CD14-positive monocyte (primary cell): ENCODE data around the gene WDR41. TPM values are rescaled to one million over a fixed set of nuclear protein-coding genes. Genes with fewer than 3 reads are reported as not detected.

ENCODE experiments used
- DNase-seq, 3 donors: peaks; one replicate each; pipeline ENCODE4 v3.0.0-alpha.2; 2011 to 2022
- H2AFZ ChIP-seq: 2 replicates; pipeline ENCODE4 v1.6.0; 2012; ENCODE audit warnings: mild to moderate bottlenecking, low read depth, low read length, inconsistent platforms; ENCODE audit not compliant: insufficient read depth, poor library complexity, severe bottlenecking
- H3K27ac ChIP-seq, 2 donors: 1 replicate in 1 of 2; 2 replicates in 1 of 2; pipeline ENCODE4 v1.5.1; 2012 to 2013; ENCODE audit warnings: low read length in 2 of 2, control low read depth in 1 of 2, inconsistent platforms in 1 of 2, low read depth in 1 of 2, mild to moderate bottlenecking in 1 of 2
- H3K27me3 ChIP-seq, 2 donors: one replicate each; pipeline versions ENCODE4 v1.6.0 to v1.6.1; 2011 to 2013; ENCODE audit warnings: low read length in 2 of 2; ENCODE audit not compliant: control insufficient read depth in 2 of 2, insufficient read depth in 2 of 2
- H3K36me3 ChIP-seq, 2 donors: replicated peaks in 1 of 2; 1 replicate in 1 of 2; 2 replicates in 1 of 2; pipeline versions ENCODE4 v1.5.1 to v1.6.1; 2012 to 2013; ENCODE audit warnings: low read length in 2 of 2, control low read depth in 1 of 2, inconsistent platforms in 1 of 2, mild to moderate bottlenecking in 1 of 2; ENCODE audit not compliant: insufficient read depth in 2 of 2, control insufficient read depth in 1 of 2
- H3K4me1 ChIP-seq, 2 donors: 1 replicate in 1 of 2; 2 replicates in 1 of 2; pipeline versions ENCODE4 v1.5.1 to v1.6.1; 2012 to 2013; ENCODE audit warnings: low read length in 2 of 2, control low read depth in 1 of 2, inconsistent platforms in 1 of 2, mild to moderate bottlenecking in 1 of 2, moderate library complexity in 1 of 2; ENCODE audit not compliant: insufficient read depth in 2 of 2, control insufficient read depth in 1 of 2
- H3K4me2 ChIP-seq: replicated peaks from 2 replicates; pipeline ENCODE3; 2012; ENCODE audit warnings: low read length, moderate library complexity, mild to moderate bottlenecking; ENCODE audit not compliant: poor library complexity, severe bottlenecking; ENCODE audit errors: extremely low read depth
- H3K4me3 ChIP-seq, 3 experiments: fragments of 200-600 bp in 1 of 3; sonication (generic) in 1 of 3; replicated peaks in 1 of 3; 1 replicate in 2 of 3; 2 replicates in 1 of 3; pipeline ENCODE4 v1.5.1; 2011 to 2013; ENCODE audit warnings: low read length in 3 of 3, mild to moderate bottlenecking in 3 of 3, control low read depth in 2 of 3, low read depth in 2 of 3, inconsistent platforms in 1 of 3, moderate library complexity in 1 of 3
- H3K79me2 ChIP-seq: 2 replicates; pipeline ENCODE4 v1.6.0; 2012; ENCODE audit warnings: mild to moderate bottlenecking, control low read depth, inconsistent platforms, low read length, moderate library complexity; ENCODE audit not compliant: insufficient read depth
- H3K9ac ChIP-seq: 2 replicates; pipeline ENCODE4 v1.6.0; 2017; ENCODE audit warnings: low read length, mild to moderate bottlenecking; ENCODE audit not compliant: insufficient read depth, poor library complexity, severe bottlenecking
- H3K9me3 ChIP-seq, 2 donors: replicated peaks in 1 of 2; 1 replicate in 1 of 2; 2 replicates in 1 of 2; pipeline versions ENCODE4 v1.5.1 to v1.6.1; 2012 to 2013; ENCODE audit warnings: low read length in 2 of 2, control low read depth in 1 of 2; ENCODE audit not compliant: control insufficient read depth in 1 of 2, insufficient read depth in 1 of 2
- H4K20me1 ChIP-seq: 2 replicates; pipeline ENCODE4 v1.6.0; 2012; ENCODE audit warnings: mild to moderate bottlenecking, low read length, control low read depth, moderate library complexity; ENCODE audit not compliant: insufficient read depth
- H3K27ac Mint-ChIP-seq, 7 donors: one replicate each; pipeline ENCODE4 v1.8.0; 2020; ENCODE audit warnings: mild to moderate bottlenecking in 7 of 7, mixed read lengths in 7 of 7, moderate library complexity in 6 of 7, inconsistent platforms in 2 of 7
- H3K27me3 Mint-ChIP-seq, 3 donors: one replicate each; pipeline ENCODE4 v1.8.0; 2021 to 2022; ENCODE audit warnings: low read depth in 3 of 3, mild to moderate bottlenecking in 3 of 3, mixed read lengths in 3 of 3, moderate library complexity in 3 of 3, inconsistent platforms in 1 of 3
- H3K36me3 Mint-ChIP-seq, 2 donors: one replicate each; pipeline ENCODE4 v1.8.0; 2020; ENCODE audit warnings: mixed read lengths in 2 of 2, inconsistent platforms in 1 of 2, mild to moderate bottlenecking in 1 of 2
- H3K4me1 Mint-ChIP-seq: one replicate; pipeline ENCODE4 v1.8.0; 2020; ENCODE audit warnings: mild to moderate bottlenecking, mixed read lengths
- H3K4me3 Mint-ChIP-seq, 2 donors: one replicate each; pipeline ENCODE4 v1.8.0; 2020; ENCODE audit warnings: mild to moderate bottlenecking in 2 of 2, mixed read lengths in 2 of 2, moderate library complexity in 1 of 2
- H3K9me3 Mint-ChIP-seq, 7 donors: one replicate each; pipeline ENCODE4 v1.8.0; 2020 to 2022; ENCODE audit warnings: mixed read lengths in 7 of 7, mild to moderate bottlenecking in 6 of 7, moderate library complexity in 6 of 7, inconsistent platforms in 2 of 7
- WGBS: methylation state at CpG from one replicate; pipeline ENCODE4 v1.1.5; 2013; ENCODE audit warnings: missing lambda C conversion rate; ENCODE audit not compliant: insufficient coverage; 5-methylcytosine and 5-hydroxymethylcytosine counted together
- intact Hi-C, 2 donors: fragments of 100-400 bp; cut with micrococcal nuclease; formaldehyde crosslinking; loops; one replicate each; pipeline versions ENCODE4 v1.15.0 to v1.15.1; 2023
- polyA plus RNA-seq, 3 donors: library from polyadenylated mRNA; depleted of rRNA in 1 of 3; unstranded in 2 of 3; stranded (reverse) in 1 of 3; fragments of 300-500 nt in 2 of 3; fragments of >200 nt in 1 of 3; fragmentation: Illumina TruSeq in 2 of 3; gene quantifications; 1 replicate in 2 of 3; 2 replicates in 1 of 3; pipeline ENCODE4 v1.2.3, GENCODE V29; 2012 to 2021
- TF ChIP-seq, protein P1 (sequence below): fragments of 200-600 bp; IDR thresholded peaks from one replicate; pipeline ENCODE4 v1.8.0; 2022; ENCODE audit warnings: antibody characterized with exemption, mild to moderate bottlenecking

The WDR41 gene
- polyA plus RNA-seq, 3 donors, result 19.6 to 64.0 (median 47.5) TPM

DNA sequence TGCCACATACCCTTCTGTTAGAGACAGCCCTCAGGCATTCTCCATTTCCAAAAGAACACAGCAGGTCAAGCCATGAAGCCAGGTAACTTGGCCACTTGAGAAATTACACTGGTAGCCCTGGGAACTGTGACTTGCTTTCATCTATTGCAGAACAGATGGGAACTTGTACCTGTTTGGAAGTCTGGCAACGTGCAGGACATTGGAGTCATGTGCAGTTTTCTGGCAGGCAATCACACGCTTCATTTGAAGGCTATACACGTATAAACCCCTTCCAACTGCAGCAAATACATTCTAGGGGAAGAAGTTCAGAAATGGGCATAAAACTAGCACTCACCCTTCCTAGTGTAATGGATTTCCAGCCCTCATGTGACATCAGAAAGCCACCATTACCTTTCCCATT lies 54.0 kb downstream of the WDR41 start:
- Histone ChIP-seq H3K4me1 (no peaks in the 10 kb centered on the region), H3K9ac (no peak overlapping the region), H3K4me2 (no peak overlapping the region), H3K36me3 (peaks cover 73 to 90% of the 10 kb centered on the region in 2 donors), H3K79me2 (no peaks in the 10 kb centered on the region), H2AFZ (no peak overlapping the region), H3K9me3 (no peaks in the 10 kb centered on the region), H3K4me3 (no peak overlapping the region), H3K27me3 (no peaks in the 10 kb centered on the region), H4K20me1 (no peaks in the 10 kb centered on the region), H3K27ac (no peak overlapping the region)
- Mint-ChIP-seq H3K9me3 (peaks cover 0 to 3% (median 0%) of the 10 kb centered on the region in 7 donors), H3K4me1 (no peaks in the 10 kb centered on the region), H3K4me3 (no peak overlapping the region), H3K36me3 (peaks cover 68 to 76% of the 10 kb centered on the region in 2 donors), H3K27me3 (no peaks in the 10 kb centered on the region), H3K27ac (no peak overlapping the region)
- TF ChIP-seq, protein P1, sequence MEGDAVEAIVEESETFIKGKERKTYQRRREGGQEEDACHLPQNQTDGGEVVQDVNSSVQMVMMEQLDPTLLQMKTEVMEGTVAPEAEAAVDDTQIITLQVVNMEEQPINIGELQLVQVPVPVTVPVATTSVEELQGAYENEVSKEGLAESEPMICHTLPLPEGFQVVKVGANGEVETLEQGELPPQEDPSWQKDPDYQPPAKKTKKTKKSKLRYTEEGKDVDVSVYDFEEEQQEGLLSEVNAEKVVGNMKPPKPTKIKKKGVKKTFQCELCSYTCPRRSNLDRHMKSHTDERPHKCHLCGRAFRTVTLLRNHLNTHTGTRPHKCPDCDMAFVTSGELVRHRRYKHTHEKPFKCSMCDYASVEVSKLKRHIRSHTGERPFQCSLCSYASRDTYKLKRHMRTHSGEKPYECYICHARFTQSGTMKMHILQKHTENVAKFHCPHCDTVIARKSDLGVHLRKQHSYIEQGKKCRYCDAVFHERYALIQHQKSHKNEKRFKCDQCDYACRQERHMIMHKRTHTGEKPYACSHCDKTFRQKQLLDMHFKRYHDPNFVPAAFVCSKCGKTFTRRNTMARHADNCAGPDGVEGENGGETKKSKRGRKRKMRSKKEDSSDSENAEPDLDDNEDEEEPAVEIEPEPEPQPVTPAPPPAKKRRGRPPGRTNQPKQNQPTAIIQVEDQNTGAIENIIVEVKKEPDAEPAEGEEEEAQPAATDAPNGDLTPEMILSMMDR, result no peak
- WGBS, result no CpG with 5 or more reads among the region's 3 CpGs
- intact Hi-C loops, result no loop called here
- no peak for DNase-seq

DNA sequence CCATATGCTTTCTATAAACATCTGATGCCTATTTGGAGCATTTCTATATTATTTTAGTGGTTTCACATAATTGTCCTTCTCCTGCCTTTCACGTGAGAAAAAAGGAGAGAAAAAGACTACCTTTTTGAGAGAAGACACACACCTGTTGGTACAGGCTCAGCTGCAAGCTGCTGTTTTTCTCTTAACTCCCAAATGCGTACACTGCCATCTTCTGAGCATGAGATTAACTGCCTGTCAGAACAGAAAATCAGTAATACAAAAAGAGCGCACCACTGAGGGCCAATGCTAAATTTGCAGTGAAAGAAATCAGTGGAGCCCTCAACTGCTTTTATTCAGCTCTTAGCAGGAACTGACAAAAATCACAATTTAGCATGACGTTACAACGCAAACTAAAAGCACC lies 54.9 kb downstream of the WDR41 start:
- Histone ChIP-seq H4K20me1 (no peaks in the 10 kb centered on the region), H3K27ac (no peak overlapping the region), H3K9me3 (no peaks in the 10 kb centered on the region), H3K4me3 (no peak overlapping the region), H3K4me1 (no peaks in the 10 kb centered on the region), H3K27me3 (no peaks in the 10 kb centered on the region), H3K36me3 (peaks cover 81 to 97% of the 10 kb centered on the region in 2 donors), H3K79me2 (no peaks in the 10 kb centered on the region), H2AFZ (no peak overlapping the region), H3K9ac (no peak overlapping the region), H3K4me2 (no peak overlapping the region)
- 96% methylated on average over 4 of the region's 5 CpGs for WGBS
- peaks cover 76 to 84% of the 10 kb centered on the region in 2 donors for H3K36me3 Mint-ChIP-seq
- H3K4me1 Mint-ChIP-seq, result no peaks in the 10 kb centered on the region
- H3K9me3 Mint-ChIP-seq, result no peaks in the 10 kb centered on the region
- no peak overlapping the region for H3K4me3 Mint-ChIP-seq
- intact Hi-C loops, result no loop called here
- no peaks in the 10 kb centered on the region for H3K27me3 Mint-ChIP-seq
- TF ChIP-seq, protein P1, result no peak
- no peak for DNase-seq
- H3K27ac Mint-ChIP-seq, result no peak overlapping the region
